Esophagus (tissue), 2 donors: ENCODE data around the gene CYP26C1. TPM values are rescaled to one million over a fixed set of nuclear protein-coding genes. Genes with fewer than 3 reads are reported as not detected.

Experiments
- H3K27ac ChIP-seq, 2 donors: one replicate each; pipeline ENCODE4 v1.5.1; 2013; ENCODE audit warnings: low read depth in 2 of 2, mild to moderate bottlenecking in 2 of 2, inconsistent platforms in 1 of 2, low read length in 1 of 2, moderate library complexity in 1 of 2
- H3K27me3 ChIP-seq, 2 donors: one replicate each; pipeline ENCODE4 v1.6.1; 2013; ENCODE audit warnings: low read length in 2 of 2, control low read depth in 1 of 2, mild to moderate bottlenecking in 1 of 2; ENCODE audit not compliant: insufficient read depth in 2 of 2, control insufficient read depth in 1 of 2
- H3K36me3 ChIP-seq, 2 donors: one replicate each; pipeline ENCODE4 v1.6.1; 2013; ENCODE audit warnings: low read length in 1 of 2; ENCODE audit not compliant: control insufficient read depth in 2 of 2, insufficient read depth in 2 of 2
- H3K4me1 ChIP-seq, 2 donors: one replicate each; pipeline ENCODE4 v1.6.1; 2013; ENCODE audit warnings: low read length in 1 of 2; ENCODE audit not compliant: control insufficient read depth in 2 of 2, insufficient read depth in 2 of 2
- H3K4me3 ChIP-seq, 2 donors: one replicate each; pipeline ENCODE4 v1.5.1; 2013; ENCODE audit warnings: low read length in 2 of 2, mild to moderate bottlenecking in 2 of 2, low read depth in 1 of 2, moderate library complexity in 1 of 2
- H3K9me3 ChIP-seq, 2 donors: one replicate each; pipeline ENCODE4 v1.6.1; 2013; ENCODE audit warnings: mild to moderate bottlenecking in 2 of 2, low read depth in 1 of 2, low read length in 1 of 2, moderate library complexity in 1 of 2; ENCODE audit not compliant: control insufficient read depth in 2 of 2, insufficient read depth in 1 of 2
- WGBS, 2 donors: extraction: QIAGEN DNeasy Blood & Tissue Kit; methylation state at CpG; one replicate each; pipeline ENCODE4 v1.1.7; 2013; 5-methylcytosine and 5-hydroxymethylcytosine counted together
- polyA plus RNA-seq, 2 donors: library from polyadenylated mRNA; stranded (reverse); fragments of 200-250 nt; gene quantifications; one replicate each; pipeline ENCODE4 v1.2.3, GENCODE V29; 2013
- donor health status: healthy with polysubstance abuse.
- donor health status: Bipolar disorder and iron deficiency.

CYP26C1 gene, protein sequence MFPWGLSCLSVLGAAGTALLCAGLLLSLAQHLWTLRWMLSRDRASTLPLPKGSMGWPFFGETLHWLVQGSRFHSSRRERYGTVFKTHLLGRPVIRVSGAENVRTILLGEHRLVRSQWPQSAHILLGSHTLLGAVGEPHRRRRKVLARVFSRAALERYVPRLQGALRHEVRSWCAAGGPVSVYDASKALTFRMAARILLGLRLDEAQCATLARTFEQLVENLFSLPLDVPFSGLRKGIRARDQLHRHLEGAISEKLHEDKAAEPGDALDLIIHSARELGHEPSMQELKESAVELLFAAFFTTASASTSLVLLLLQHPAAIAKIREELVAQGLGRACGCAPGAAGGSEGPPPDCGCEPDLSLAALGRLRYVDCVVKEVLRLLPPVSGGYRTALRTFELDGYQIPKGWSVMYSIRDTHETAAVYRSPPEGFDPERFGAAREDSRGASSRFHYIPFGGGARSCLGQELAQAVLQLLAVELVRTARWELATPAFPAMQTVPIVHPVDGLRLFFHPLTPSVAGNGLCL
- polyA plus RNA-seq, result under 1 TPM; 0.01 to 0.02 TPM

DNA sequence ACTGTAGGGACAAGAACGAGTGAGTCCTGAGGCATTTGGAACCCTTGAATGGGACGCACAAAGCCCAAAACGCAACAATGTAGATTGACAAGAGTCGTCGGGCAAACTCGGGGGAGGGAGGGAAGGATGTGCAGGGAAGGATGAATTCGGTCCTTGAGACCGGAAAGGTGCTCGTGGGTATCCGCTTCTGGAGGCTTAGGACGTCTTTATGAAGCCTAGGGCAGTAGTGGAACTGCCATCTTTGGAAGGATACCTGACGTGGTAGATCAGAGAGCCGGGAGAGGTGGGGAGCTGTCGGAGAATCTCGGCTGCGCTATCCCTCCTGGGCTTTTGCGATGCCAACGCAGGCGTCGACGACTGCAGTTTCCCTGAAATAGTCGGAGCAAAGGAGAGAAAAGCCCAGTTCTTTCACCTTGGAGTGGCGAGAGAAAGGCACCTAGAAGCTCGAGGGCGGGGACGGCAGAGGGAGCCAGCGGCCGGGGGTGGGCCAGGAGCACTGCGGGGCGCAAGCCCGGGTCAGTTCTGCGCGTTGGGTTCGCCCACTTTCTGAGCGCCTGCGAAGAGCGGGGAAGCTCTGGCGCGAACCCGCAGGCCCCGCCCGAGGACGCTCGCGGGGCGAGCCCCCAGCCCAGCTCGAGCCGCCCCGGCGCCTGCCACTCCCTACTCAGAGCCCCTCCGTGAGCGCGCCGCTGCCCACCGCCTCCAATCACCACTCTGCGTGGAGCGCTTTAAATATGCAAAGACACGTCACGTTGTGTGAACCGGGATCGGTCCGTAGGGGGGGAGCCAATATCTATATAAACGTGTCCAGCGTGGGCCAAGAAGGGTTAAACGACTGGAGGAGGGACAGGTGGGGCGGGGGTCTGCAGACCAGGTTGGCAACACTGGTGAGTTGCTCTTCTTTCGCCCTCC, at the start of gene CYP26C1:
Gene CYP26C1 (plus strand): TSS at position 824 of the 912 bp plus-strand sequence. CDS start 466 bp downstream, outside the sequence.
- H3K4me3 ChIP-seq, result peak within 1 kb of the TSS in 1 of 2 donors; percentile 14
- 31 to 39% methylated on average over 66 to 67 of the region's 67 CpGs for WGBS, 2 donors
- no peak within 1 kb of the TSS for H3K27ac ChIP-seq
- H3K4me1 ChIP-seq, result peaks cover 10 to 25% of the 10 kb centered on the region in 2 donors
- peaks cover 9 to 21% of the 10 kb centered on the region in 2 donors for H3K27me3 ChIP-seq
- H3K36me3 ChIP-seq, result no peaks in the 10 kb centered on the region
- no peaks in the 10 kb centered on the region for H3K9me3 ChIP-seq

DNA sequence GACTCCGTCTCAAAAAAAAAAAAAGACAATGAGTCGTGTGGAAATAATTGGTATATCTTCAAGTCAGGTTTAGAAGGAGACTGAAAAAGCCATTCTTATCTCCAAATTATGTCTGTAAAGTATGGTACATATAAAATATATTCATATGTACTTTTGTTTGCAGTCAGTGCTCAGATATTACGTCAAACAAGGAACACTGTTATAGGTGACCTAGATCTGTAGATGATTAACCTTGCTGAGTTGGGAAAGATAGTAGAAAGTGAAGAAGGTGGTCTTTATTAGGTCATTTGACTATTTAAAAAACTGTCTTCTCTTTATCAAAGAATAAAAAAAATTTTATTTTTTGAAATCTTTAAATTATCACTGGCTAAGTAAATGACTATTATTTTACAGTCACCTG, 44.9 kb upstream of the CYP26C1 start:
- 95 to 98% methylated on average over 3 of the region's 3 CpGs for WGBS, 2 donors
- no peaks in the 10 kb centered on the region for H3K4me1 ChIP-seq
- H3K36me3 ChIP-seq, result no peaks in the 10 kb centered on the region
- H3K27ac ChIP-seq, result no peak overlapping the region
- H3K27me3 ChIP-seq, result no peaks in the 10 kb centered on the region
- no peak overlapping the region for H3K4me3 ChIP-seq
- H3K9me3 ChIP-seq, result no peaks in the 10 kb centered on the region

DNA sequence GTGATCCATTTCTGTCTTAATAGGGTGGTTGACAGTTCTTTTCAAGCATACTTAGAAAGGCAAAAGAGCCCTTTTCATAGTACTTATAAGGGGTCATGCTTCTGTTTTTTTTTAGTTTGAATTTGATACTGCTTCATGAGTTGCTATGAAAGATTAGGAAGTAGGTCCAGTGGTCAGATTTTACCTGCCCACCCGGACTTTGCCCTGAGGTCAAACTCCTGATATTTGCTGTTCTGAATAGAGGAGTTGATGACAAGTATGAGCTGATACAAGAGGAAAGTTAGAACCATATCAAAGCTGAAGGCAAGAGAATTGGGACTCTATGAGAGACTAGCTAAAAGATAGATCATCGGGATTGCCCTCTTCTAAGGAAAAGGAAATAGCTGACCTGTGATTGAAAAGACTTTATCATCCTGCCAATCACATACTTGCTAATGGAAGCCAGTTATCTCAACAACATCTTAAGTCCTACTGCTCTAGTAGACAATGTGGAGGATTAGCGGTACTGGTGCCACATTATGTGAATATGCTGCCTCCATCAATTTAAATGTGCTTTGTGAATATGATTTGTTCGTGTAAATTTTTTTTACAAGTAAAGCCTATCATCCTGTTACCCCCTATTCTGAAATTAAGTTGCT, 37.5 kb upstream of the CYP26C1 start:
- Histone ChIP-seq H3K9me3 (no peaks in the 10 kb centered on the region), H3K27me3 (no peaks in the 10 kb centered on the region), H3K27ac (no peak overlapping the region), H3K36me3 (peaks cover 0 to 2% of the 10 kb centered on the region in 2 donors), H3K4me3 (no peak overlapping the region), H3K4me1 (no peaks in the 10 kb centered on the region)
- 84 to 87% methylated on average over 4 of the region's 4 CpGs for WGBS, 2 donors

DNA sequence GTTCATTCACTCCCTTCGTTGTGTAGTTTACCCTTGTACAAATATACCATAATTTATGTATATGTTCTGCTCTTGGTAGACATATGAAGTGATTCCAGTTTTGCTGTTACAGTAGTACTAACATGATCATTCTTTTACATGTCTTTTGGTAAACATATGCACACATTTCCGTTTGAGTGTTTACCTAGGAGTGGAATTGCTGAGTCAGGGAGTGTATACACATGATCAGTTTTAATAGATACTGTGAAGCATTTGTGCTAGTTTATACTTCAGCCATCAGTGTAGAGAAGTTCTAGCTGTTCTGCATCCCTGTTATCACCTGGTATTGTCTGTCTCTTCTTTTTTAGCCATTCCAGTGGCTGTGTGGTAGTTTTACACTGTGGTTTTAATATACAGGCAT, 34.5 kb upstream of the CYP26C1 start:
- Histone ChIP-seq H3K4me3 (no peak overlapping the region), H3K4me1 (no peaks in the 10 kb centered on the region), H3K27me3 (no peaks in the 10 kb centered on the region), H3K9me3 (no peaks in the 10 kb centered on the region), H3K36me3 (peaks cover 0 to 2% of the 10 kb centered on the region in 2 donors), H3K27ac (no peak overlapping the region)
- 61 to 71% methylated on average over 2 of the region's 2 CpGs for WGBS, 2 donors

DNA sequence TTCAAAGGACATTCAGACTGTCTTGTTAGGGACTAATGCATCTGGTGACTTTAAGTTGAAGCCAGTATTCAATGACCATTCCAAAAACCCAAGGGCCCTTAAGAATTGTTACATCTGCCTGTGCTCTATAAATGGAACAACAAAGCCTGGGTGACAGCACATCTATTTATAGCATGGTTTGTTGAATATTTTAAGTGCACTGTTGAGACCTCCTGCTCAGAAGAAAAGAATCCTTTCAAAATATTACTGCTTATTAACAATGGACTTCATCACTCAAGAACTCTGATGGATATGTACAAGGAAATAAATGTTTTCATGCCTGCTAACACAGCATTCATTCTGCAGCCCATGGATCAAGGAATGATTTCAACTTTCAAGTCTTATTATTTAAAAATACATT, 33.1 kb upstream of the CYP26C1 start:
- H3K4me3 ChIP-seq, result no peak overlapping the region
- no peak overlapping the region for H3K27ac ChIP-seq
- no peaks in the 10 kb centered on the region for H3K27me3 ChIP-seq
- H3K36me3 ChIP-seq, result no peaks in the 10 kb centered on the region
- no peaks in the 10 kb centered on the region for H3K4me1 ChIP-seq
- H3K9me3 ChIP-seq, result no peaks in the 10 kb centered on the region

DNA sequence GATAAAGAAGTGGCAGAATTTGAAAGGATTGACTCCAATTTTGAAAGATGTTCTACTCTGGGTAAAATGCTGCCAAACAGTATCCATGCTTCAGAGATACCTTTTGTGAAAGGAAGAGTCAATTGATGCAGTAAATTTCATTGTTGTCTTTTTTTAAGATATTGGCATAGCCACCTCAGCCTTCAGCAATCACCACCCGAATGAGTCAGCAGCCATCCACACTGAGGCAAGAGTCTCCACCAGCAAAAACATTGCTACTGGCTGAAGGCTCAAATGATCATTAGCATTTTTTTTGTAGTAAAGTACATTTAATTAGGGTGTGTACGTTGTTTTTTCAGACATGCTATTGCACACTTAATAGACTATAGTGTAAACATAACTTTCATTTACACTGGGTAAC, 31.7 kb upstream of the CYP26C1 start:
- Histone ChIP-seq H3K27ac (no peak overlapping the region), H3K27me3 (no peaks in the 10 kb centered on the region), H3K4me1 (no peaks in the 10 kb centered on the region), H3K36me3 (no peaks in the 10 kb centered on the region), H3K4me3 (no peak overlapping the region), H3K9me3 (no peaks in the 10 kb centered on the region)
- 58 to 61% methylated on average over 2 of the region's 2 CpGs for WGBS, 2 donors

DNA sequence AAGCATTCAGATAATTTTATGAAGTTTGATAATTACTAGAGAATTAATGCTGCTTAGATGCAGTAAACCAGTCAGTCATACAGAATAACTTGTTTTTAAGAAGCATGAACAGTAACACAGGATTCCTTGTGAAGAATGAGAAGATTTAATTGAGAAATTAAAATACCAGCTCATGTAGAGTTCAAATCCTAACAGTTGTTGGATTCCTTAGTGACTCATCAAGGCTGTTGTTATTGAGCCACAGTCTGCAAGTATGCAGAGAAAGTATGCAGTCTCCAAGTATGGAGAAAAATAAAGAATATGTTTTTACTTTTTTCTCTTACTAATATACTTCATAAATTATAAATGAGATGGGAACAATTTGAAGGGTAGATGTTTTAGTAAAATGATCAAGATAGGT, 30.2 kb upstream of the CYP26C1 start:
- H3K4me3 ChIP-seq, result no peak overlapping the region
- no peaks in the 10 kb centered on the region for H3K36me3 ChIP-seq
- no peak overlapping the region for H3K27ac ChIP-seq
- no peaks in the 10 kb centered on the region for H3K9me3 ChIP-seq
- no peaks in the 10 kb centered on the region for H3K27me3 ChIP-seq
- no peaks in the 10 kb centered on the region for H3K4me1 ChIP-seq

DNA sequence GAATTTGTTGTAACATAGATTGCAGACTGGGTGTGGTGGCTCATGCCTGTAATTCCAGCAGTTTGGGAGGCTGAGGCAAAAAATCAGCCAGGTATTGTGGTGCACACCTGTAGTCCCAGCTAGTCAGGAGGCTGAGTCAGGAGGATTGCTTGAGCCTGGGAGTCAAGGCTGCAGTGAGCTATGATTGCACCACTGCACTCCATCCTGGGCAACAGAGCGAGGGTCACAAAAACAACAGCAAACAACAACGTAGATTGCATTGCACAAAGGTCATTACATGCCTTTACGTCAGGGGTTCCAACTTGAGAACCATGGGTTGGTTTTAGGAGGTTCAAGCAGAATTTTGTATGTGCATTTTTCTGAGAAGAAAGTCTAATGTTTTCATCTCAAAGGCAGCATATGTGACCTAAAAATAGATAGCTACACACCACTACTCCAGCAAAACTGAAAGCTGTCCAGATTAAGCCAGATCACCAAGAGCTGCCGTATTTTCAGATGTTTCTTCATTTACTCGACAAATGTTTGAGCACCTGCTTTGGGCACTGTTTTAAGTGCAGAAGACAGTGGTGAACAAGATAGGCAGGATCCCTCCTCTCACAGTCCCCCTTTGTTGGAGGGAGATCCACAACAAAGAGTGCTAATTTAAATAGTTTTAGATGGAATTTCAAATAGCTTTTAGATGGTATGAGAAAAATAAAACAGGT, 28.3 kb upstream of the CYP26C1 start:
- Histone ChIP-seq H3K4me1 (no peaks in the 10 kb centered on the region), H3K4me3 (no peak overlapping the region), H3K9me3 (no peaks in the 10 kb centered on the region), H3K36me3 (no peaks in the 10 kb centered on the region), H3K27ac (no peak overlapping the region), H3K27me3 (no peaks in the 10 kb centered on the region)
- WGBS, 2 donors, result 87 to 88% methylated on average over 5 of the region's 5 CpGs

DNA sequence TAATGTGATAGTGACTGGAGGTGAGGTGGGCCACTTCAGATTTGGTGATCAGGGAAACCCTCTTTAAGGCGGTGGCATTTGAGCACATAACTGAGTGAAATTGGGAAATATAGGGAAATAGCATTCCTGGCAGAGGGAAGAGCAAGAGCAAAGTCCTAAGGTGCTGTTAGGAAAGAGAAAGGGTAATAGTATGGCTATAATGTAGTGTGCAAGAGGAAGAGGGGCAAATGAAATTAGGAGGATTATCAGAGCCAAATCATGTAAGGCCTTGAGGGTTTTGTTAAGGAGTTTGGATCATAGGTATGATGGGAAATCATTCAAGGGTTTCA, 27.8 kb upstream of the CYP26C1 start:
- 97 to 100% methylated on average over 1 of the region's 1 CpG for WGBS, 2 donors
- Histone ChIP-seq H3K36me3 (no peaks in the 10 kb centered on the region), H3K4me1 (no peaks in the 10 kb centered on the region), H3K27ac (no peak overlapping the region), H3K27me3 (no peaks in the 10 kb centered on the region), H3K9me3 (no peaks in the 10 kb centered on the region), H3K4me3 (no peak overlapping the region)
